GM19395 (cell line): ENCODE data around the gene MDM2.
"Not testable (repeated sequence)": the region's sequence is repeated elsewhere in the genome, so short reads cannot be mapped to it uniquely, and the experiment has no call there.

ENCODE experiments used
- ATAC-seq: cut with Tn5 transposase; IDR thresholded peaks from one replicate; pipeline ENCODE4 v1.9.1; 2021; ENCODE audit warnings: mild to moderate bottlenecking, moderate library complexity; ENCODE audit not compliant: unreplicated experiment

The MDM2 gene

DNA sequence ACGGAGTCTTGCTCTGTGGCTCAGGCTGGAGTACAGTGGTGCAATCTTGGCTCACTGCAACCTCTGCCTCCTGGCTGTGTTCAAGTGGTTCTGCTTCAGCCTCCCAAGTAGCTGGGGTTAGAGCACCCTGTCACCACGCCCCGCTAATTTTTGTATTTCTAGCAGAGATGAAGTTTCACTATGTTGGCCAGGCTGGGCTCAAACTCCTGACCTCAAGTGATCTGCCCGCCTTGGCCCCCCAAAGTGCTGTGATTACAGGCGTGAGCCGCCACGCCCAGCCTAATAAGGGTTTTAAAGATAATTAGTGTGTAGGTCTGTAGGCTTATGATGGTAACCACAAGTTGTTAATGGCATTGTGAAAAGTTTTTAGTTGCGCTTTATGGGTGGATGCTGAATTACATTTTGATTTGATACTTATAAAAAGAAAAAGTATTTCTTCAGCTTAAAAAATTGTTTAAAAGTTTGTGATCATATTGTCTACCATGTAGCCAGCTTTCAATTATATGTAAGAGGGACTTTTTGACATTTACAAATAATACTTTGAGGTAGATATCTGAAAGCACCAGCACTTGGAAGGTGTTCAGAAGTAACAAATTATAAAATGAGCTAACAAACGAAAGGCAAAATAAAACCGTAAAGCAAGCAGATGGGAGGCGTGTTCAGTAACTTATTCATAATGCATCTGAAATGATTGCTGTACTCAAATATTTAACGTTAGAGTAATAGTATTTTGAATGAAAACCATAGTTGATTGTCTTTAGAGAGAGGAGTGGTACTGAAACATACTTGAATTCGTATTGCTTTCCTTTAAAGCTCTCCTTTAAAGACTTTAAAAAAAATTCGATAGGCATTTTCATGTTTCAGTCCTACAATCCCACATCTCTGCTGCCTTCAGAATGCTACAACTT lies 37.1 kb downstream of the MDM2 start:
- no peak for ATAC-seq

- ATAC-seq = no peak
These were observed 38.8 kb downstream of the MDM2 start for GRCh38 chr12:68846811-68847210.

DNA sequence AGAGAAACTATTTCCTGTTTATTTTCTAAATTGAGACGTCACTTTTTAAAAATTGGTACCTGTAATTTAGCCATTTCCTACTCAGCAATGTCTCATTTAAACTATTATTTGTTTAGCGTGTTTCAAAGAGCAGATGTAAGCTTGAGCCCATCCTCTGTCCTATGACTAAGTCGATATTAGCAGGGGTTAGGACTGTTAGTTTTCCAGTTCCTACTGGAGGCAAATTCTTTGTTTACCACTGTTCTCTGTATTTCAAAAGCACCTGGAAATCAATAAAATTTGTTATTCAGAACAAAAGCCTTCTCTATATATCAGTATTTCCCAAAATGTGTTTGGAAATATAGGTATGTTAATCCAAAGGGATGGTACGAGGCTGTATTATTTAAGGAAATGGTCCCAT lies 42.4 kb downstream of the MDM2 start:
- no peak for ATAC-seq

GRCh38 chr12:68851592-68852306 lies 43.8 kb downstream of the MDM2 start:
- no peak for ATAC-seq

- ATAC-seq = no peak
These were observed 45.6 kb downstream of the MDM2 start for GRCh38 chr12:68853396-68854077.

GRCh38 chr12:68854078-68854468 lies 46.1 kb downstream of the MDM2 start:
- no peak for ATAC-seq

DNA sequence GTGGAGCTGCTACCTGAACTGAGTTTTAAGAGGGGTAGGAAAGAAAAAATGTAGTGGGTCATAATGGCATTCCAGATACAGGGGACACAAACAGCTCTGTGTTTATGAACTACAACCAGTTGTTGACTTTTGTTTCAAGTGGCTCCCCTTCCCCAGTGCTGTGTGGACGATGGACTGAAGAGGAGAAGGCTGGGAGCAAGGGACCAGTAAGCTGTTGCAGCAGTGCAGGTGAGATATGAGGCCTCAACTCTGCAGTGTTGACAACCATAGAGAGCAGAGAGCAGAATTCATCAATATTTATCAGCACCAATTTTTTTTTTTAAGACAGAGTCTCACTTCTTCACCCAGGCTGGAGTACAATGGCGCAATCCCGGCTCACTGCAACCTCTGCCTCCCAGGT lies 46.6 kb downstream of the MDM2 start:
- ATAC-seq = no peak

GRCh38 chr12:68855111-68855510 lies 47.1 kb downstream of the MDM2 start:
- ATAC-seq = no peak

DNA sequence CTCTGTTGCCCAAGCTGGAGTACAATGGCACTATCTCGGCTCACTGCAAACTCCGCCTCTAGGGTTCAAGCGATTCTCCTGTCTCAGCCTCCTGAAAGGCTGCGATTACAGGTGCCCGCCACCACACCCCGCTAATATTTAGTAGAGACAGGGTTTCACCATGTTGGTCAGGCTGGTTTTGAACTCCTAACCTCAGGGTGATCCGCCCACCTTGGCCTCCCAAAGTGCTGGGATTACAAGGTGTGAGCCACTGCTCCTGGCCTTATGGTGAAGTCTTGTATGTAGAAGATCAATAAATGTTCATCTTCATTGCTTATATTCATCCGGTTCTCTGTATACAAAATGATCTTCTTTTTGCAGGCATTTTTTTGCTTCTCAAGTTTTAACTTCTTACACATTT lies 47.8 kb downstream of the MDM2 start:
- no peak for ATAC-seq

- ATAC-seq = no peak
These were observed 48.5 kb downstream of the MDM2 start for GRCh38 chr12:68856510-68856909.

DNA sequence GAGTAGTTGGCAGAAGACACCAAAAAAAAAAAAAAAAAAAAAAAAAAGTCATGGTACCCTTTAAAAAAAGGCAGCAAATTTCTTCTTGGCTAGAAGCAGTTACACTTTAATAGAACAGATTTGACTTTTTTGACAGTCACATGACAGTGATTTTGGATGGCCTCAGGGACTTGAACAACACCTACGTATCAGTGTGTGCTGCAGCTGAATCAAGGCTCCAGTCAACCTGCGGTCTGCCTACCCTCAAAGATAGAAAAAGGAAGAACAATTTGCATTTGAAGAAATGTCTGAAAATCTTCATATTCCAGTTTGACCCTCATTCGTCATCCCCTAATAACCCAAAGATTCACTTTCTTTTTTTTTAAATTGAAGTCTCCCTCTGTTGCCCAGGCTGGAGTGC lies 53.9 kb downstream of the MDM2 start:
- ATAC-seq = no peak

DNA sequence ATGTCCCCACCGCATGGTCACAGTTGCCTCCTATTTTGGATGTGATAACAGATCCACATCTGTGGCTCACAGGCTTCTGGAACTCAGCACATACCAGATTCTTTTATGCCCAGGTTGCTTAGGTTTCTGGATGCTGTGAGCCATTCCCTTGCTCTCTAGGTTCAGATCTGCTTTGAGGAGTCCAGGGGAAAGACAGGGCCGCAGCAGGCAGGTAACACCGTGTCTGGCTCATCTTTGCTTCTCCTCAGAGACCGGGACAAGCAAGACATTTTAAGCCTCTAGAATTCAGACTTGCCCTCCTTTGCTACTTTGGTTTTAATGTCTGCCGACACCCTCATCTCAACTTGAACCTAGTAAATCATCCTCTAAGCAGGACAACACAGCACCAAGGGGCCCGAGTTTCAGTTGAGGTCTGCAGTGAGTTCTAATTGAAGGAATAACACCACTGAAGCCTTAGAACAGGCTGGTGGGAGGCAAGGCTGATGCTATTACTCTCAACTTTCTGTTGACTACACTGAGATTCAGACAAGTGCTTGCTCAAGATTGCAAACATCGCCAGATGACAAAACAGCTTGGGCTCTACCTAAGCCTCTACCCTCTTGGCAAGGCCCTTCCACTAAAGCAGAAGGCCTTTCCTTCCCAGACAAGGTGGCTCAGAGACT lies 55.3 kb downstream of the MDM2 start:
- no peak for ATAC-seq

- ATAC-seq = not testable (repeated sequence)
These were observed 56.0 kb downstream of the MDM2 start for GRCh38 chr12:68863886-68864454.

- no peak for ATAC-seq
These were observed 56.6 kb downstream of the MDM2 start for GRCh38 chr12:68864604-68865003.

GRCh38 chr12:68865399-68866164 lies 57.6 kb downstream of the MDM2 start:
- ATAC-seq = no peak

DNA sequence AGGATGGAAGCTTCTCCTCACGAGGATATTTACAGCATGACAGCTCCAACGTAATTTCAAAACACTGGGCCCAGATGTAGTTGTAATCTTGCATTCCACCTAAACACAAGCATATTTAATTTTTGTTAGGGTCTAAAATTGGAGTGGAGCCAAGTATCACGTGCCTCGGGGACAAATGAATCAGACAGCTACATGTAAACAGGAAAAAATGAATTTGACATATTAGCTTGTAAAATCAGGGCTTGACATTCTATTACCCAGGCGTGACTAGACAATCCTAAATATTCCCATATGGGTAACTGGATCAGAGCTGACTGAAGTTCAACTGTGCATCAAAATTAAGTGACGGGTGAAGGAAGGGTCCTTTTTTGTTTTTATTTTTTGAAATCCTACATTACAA lies 59.0 kb downstream of the MDM2 start:
- no peak for ATAC-seq

- ATAC-seq = no peak
These were observed 59.6 kb downstream of the MDM2 start for GRCh38 chr12:68867606-68868005.

DNA sequence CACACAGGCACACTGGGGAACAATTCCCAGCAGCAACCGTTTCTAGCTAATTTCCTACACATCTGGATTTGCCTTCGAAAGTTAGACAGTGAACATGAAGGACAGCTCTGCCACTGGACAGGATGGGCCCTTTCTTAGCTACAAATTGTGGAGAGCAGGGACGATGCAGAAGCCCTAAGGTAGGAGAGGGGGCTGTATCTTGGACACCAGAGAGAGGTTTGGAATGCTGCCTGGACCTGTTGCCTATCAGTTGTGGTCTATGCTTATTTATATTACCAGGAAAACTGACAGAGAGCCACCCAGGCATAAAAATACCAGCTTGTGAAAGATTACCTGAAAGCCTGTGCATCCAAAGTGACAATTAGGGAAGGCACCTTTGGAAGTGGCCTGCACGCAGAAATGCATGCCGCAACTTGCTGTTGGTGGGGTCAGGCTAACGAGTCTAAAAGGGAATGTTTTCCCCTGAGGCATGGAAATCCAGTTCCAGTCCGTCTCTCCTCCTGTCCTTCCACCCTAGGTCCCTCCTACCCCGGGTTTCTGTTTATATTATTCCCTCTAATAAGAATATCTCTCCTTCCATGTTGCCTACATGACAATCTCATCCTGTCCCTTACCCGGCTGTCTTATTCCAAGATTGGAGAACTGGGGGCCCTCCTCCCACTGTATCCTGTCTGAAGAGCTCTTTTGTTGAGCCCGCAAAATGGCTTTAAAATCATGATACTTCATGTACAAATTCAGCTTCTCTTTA lies 60.2 kb downstream of the MDM2 start:
- ATAC-seq = no peak

GRCh38 chr12:68870011-68870410 lies 62.0 kb downstream of the MDM2 start:
- no peak for ATAC-seq
